ENCODE results near the gene MIOX. TPM values are rescaled to one million over a fixed set of nuclear protein-coding genes. Genes with fewer than 3 reads are reported as not detected.

The MIOX gene
- total RNA-seq, 4 donors from 2014 or later, result 2.1 to 11.3 (median 4.7) TPM

DNA sequence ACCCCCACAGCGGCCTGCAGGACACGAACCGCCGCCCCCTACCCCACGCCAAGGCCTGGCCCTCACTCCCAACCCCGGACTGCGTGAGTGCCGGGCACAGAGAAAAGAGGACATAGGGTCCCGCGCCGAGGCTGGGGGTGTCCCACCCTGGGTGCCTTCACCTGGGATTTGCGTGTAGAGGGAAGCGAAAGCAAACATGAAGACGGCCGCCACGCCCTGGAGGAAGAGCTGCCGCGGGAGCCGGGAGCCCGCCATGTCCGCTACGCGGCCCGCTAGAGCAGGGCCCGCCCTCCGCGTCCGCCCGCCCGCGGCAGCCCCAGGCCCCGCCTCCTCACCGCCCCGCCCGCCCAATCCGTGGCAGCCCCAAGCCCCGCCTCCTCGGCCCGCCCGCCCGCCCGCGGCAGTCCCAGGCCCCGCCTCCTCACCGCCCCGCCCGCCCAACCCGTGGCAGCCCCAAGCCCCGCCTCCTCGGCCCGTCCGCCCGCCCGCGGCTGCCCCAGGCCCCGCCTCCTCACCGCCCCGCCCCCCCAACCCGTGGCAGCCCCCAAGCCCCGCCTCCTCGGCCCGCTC lies 20.8 kb downstream of the MIOX start, which contains the start of gene LMF2:
TSS of gene LMF2 (minus strand) at position 282 of the 570 bp plus-strand sequence. CDS start at position 255, 27 bp downstream.
- 1% methylated on average over 11 of the region's 62 CpGs; no CpG with 5 or more reads in 1 of the 2 donors for WGBS, 2 donors
- peaks cover 22 to 25% of the 10 kb centered on the region in 2 donors for H3K36me3 ChIP-seq
- intact Hi-C loops (cut with DNase I), result loop anchor here (10.0 kb wide), 1 partner anchor 263 kb away; the partner anchor contains the start of gene TUBGCP6
- peak in 1 of 2 donors; percentile 48 for TF ChIP-seq POLR2A (IDR thresholded peaks at IDR 0.05)
- TF ChIP-seq, protein P1, sequence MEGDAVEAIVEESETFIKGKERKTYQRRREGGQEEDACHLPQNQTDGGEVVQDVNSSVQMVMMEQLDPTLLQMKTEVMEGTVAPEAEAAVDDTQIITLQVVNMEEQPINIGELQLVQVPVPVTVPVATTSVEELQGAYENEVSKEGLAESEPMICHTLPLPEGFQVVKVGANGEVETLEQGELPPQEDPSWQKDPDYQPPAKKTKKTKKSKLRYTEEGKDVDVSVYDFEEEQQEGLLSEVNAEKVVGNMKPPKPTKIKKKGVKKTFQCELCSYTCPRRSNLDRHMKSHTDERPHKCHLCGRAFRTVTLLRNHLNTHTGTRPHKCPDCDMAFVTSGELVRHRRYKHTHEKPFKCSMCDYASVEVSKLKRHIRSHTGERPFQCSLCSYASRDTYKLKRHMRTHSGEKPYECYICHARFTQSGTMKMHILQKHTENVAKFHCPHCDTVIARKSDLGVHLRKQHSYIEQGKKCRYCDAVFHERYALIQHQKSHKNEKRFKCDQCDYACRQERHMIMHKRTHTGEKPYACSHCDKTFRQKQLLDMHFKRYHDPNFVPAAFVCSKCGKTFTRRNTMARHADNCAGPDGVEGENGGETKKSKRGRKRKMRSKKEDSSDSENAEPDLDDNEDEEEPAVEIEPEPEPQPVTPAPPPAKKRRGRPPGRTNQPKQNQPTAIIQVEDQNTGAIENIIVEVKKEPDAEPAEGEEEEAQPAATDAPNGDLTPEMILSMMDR (IDR thresholded peaks at IDR 0.05), result no peak
- H3K4me1 ChIP-seq, result peaks cover 9 to 16% of the 10 kb centered on the region in 2 donors
- H3K27ac ChIP-seq, result peak within 1 kb of the TSS; percentile 65 to 92 (median 89)
- H3K27me3 ChIP-seq, result no peaks in the 10 kb centered on the region
- H3K4me3 ChIP-seq (replicated peaks in 1 of 3), result peak within 1 kb of the TSS; percentile 87 to 98 (median 91)
- DNase-seq, result peak; percentile 87 to 89
- H3K9me3 ChIP-seq, result no peaks in the 10 kb centered on the region

DNA sequence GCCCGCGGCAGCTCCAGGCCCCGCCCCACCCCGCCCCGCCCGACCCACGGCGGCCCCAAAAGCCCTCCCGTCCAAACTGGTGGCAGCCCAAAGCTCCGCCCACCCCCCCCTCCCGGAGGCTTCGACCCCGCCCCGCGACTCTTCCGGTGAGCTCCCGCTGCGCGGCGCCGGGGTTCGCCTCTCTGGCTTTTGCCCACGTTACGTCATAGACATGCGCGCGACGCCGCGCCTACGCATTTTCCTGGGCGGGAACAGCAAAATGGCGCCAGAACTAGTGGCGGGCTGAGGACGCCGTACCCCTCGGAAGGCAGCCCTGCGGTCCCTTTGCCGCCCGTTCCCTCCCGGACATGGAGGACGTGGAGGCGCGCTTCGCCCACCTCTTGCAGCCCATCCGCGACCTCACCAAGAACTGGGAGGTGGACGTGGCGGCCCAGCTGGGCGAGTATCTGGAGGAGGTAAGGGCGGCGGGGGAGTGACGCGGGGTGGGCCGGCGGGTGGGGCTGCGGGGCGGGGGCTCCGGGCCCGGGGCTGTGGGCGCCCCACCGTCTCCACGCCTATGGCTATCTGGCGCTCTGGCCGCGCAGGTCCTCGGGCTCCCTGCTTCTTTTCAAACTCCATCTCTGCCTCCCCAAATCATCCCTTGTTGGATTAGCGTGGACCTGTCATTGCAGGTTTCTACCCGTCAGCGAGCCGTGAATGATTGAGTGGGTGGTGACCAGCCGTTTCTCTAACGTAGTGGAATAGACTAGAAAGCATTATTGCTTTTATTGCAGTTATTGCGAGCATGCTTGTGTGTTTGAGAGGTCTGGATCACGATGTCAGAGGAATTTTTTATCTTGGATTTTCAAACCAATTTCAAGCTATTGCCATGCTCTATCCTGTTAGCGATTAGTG lies 21.6 kb downstream of the MIOX start, which contains the start of gene NCAPH2:
TSS of gene NCAPH2 (plus strand) at position 234 of the 894 bp plus-strand sequence. CDS start at position 348, 114 bp downstream.
- Histone ChIP-seq H3K27ac (peak within 1 kb of the TSS; percentile 65 to 92 (median 89)), H3K4me3 (replicated peaks in 1 of 3) (peak within 1 kb of the TSS; percentile 87 to 98 (median 91)), H3K9me3 (no peaks in the 10 kb centered on the region), H3K36me3 (peaks cover 15 to 18% of the 10 kb centered on the region in 2 donors), H3K4me1 (peaks cover 9 to 16% of the 10 kb centered on the region in 2 donors), H3K27me3 (no peaks in the 10 kb centered on the region)
- peak; percentile 93 to 95 for DNase-seq
- peak in 1 of 2 donors; percentile 79 for TF ChIP-seq POLR2A (IDR thresholded peaks at IDR 0.05)
- TF ChIP-seq, protein P1 (IDR thresholded peaks at IDR 0.05), result peak in 1 of 6 experiments; percentile 30
- intact Hi-C loops (cut with DNase I), result loop anchor here (10.0 kb wide), 1 partner anchor 263 kb away; the partner anchor contains the start of gene TUBGCP6
- 1% methylated on average over 9 to 24 of the region's 76 CpGs for WGBS, 2 donors

DNA sequence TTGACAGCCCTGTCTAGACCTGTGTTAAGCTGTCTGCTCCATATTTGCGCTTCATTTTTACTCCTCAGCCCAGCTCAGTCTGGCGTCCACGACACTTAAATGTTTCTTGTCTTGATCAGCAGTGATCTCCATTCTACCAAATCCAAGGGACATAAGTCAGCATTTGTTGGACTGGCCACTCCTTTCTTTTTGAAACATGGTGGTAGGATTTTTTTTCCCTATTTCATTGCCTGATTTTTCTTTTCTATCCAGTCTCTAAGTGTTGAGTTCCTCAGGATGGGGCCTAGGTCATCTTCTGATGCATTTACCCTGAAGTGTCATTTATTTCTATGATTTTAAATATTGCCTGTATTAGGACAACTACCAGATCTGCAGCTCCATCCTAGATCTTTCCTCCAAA lies 22.2 kb downstream of the MIOX start:
- WGBS, 2 donors, result 11 to 14% methylated on average over 3 of the region's 3 CpGs
- H3K36me3 ChIP-seq, result peaks cover 10 to 13% of the 10 kb centered on the region in 2 donors
- no peaks in the 10 kb centered on the region for H3K27me3 ChIP-seq
- peak overlapping the region in 1 of 3 donors; percentile 82 for H3K4me3 ChIP-seq (replicated peaks in 1 of 3)
- H3K9me3 ChIP-seq, result no peaks in the 10 kb centered on the region
- TF ChIP-seq, protein P1 (IDR thresholded peaks at IDR 0.05), result no peak
- TF ChIP-seq POLR2A (IDR thresholded peaks at IDR 0.05), result no peak
- DNase-seq, result no peak
- H3K27ac ChIP-seq, result peak overlapping the region in 2 of 3 donors; percentile 89 to 92
- H3K4me1 ChIP-seq, result peaks cover 9 to 16% of the 10 kb centered on the region in 2 donors
- intact Hi-C loops (cut with DNase I), result loop anchor here (10.0 kb wide), 1 partner anchor 264 kb away; the partner anchor contains the start of gene TUBGCP6

DNA sequence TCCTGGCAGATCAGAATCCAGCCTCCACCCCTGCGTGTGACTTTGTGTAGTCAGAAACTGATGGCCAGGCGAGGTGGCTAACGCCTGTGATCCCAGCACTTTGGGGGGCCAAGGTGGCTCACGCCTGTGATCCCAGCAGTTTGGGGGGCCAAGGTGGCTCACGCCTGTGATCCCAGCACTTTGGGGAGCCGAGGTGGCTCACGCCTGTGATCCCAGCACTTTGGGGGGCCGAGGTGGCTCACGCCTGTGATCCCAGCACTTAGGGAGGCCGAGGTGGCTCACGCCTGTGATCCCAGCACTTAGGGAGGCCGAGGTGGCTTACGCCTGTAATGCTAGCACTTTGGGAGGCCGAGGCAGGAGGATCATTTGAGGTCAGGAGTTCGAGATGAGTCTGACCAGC lies 26.5 kb downstream of the MIOX start:
- no peaks in the 10 kb centered on the region for H3K9me3 ChIP-seq
- peaks cover 0 to 6% of the 10 kb centered on the region in 2 donors for H3K4me1 ChIP-seq
- H3K27ac ChIP-seq, result no peak overlapping the region
- H3K4me3 ChIP-seq (replicated peaks in 1 of 3), result no peak overlapping the region
- 93 to 98% methylated on average over 14 to 15 of the region's 15 CpGs for WGBS, 2 donors
- H3K27me3 ChIP-seq, result no peaks in the 10 kb centered on the region
- no peak for DNase-seq
- TF ChIP-seq POLR2A (IDR thresholded peaks at IDR 0.05), result no peak
- intact Hi-C loops (cut with DNase I), result no loop called here
- peaks cover 8 to 13% of the 10 kb centered on the region in 2 donors for H3K36me3 ChIP-seq

DNA sequence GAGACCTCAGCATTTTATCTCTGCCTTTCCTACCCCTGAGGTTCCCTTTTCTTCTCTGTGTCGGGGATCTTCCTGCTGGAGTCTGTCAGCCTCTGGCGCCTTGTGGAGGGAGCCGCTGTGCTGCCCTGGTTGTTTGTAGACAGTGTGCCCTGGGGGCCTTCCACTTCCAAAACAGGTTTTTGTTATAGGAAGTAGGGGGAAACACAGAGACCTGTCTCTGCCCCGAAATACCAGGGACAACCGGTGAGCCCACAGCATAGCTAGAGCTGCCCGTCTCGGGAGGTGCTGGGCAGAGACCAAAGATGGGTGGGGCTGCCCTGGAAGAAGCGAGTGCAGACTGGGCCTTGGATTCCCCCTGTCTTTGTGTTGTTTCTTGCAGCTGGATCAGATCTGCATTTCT lies 29.4 kb downstream of the MIOX start:
- intact Hi-C loops (cut with DNase I), result no loop called here
- DNase-seq, result no peak
- WGBS, 2 donors, result 87 to 89% methylated on average over 8 of the region's 8 CpGs

More for the DNA sequence above, 29.4 kb downstream of the MIOX start:
- TF ChIP-seq, protein P1 (IDR thresholded peaks at IDR 0.05), result no peak
- TF ChIP-seq POLR2A (IDR thresholded peaks at IDR 0.05), result no peak
- no peaks in the 10 kb centered on the region for H3K27me3 ChIP-seq
- no peaks in the 10 kb centered on the region for H3K9me3 ChIP-seq
- no peak overlapping the region for H3K27ac ChIP-seq
- no peaks in the 10 kb centered on the region for H3K4me1 ChIP-seq
- H3K4me3 ChIP-seq (replicated peaks in 1 of 3), result no peak overlapping the region
- H3K36me3 ChIP-seq, result peaks cover 8 to 22% of the 10 kb centered on the region in 2 donors
